Stimulated activated CD4-positive, alpha-beta T cell treated with anti-CD3 and anti-CD28 coated beads, TNF-alpha, amount 100 ng/mL, for 48 hours (primary cell): Measurements from ENCODE around the gene LPIN1.
A peak's percentile ranks its signal among the peaks of the same experiment; 100 is the strongest.
"Not testable (repeated sequence)": the region's sequence is repeated elsewhere in the genome, so short reads cannot be mapped to it uniquely, and the experiment has no call there.

Source experiments
- DNase-seq, 3 donors: peaks; one replicate each; pipeline ENCODE4 v3.0.0-alpha.2; 2020; ENCODE audit warnings: low read depth in 3 of 3

Gene LPIN1

DNA sequence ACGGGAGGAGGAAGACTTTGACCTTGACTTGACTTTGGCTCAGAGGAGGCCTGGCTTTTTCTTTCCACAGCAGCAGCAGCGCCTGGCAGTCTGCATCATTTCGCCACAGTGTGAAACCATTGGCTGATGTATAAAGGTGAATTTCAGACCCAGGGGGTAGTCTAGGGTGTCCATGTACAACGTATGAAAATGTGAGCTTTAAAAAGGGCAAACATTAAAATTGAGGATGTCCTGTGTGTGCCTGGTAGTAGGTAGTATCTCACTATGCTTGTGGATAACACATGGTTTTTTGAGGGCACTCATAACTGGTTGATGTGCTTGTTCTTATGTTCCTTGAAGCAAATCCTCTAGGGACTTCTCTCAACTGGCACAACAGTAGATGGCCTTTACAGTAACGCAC is 86.1 kb downstream of the LPIN1 start:
- no peak for DNase-seq

DNA sequence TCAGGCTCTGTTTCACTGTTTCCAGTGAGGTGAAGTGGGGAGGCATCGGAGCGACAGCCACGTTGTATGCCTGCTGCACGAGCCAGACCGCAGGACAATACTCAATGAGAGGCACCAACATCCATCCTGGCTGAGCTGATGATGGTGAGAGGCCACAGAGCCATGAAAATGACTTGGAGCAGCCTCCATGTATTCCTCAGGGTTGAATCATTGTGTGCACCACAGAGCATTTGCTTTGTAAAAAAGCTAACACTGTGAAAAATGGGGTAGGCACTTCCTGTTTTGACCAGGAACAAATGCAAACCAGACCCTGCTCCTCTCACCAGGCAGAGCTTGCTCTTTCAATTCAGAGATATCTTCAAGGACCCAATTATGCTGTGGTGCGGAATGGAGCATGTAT is 87.2 kb downstream of the LPIN1 start:
- no peak for DNase-seq

DNA sequence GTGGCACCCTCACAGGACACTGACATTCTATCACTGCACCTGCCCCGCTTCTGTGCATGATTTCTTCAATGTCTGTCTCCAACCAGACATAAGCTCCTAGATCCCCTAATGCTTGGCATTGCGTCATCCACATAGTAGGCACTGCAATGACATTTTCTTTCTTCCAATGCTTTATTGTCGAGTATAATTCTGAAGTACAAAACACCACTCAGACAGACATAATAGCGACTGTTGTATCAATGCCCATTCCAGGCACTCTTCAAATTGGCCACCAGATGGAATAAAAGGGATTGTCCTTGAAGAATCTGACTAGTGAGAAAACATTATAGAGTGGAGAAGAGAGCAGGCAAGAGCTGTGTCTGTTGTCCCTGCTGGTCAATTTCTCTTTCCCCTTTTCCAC is 89.0 kb downstream of the LPIN1 start:
- DNase-seq, result no peak

DNA sequence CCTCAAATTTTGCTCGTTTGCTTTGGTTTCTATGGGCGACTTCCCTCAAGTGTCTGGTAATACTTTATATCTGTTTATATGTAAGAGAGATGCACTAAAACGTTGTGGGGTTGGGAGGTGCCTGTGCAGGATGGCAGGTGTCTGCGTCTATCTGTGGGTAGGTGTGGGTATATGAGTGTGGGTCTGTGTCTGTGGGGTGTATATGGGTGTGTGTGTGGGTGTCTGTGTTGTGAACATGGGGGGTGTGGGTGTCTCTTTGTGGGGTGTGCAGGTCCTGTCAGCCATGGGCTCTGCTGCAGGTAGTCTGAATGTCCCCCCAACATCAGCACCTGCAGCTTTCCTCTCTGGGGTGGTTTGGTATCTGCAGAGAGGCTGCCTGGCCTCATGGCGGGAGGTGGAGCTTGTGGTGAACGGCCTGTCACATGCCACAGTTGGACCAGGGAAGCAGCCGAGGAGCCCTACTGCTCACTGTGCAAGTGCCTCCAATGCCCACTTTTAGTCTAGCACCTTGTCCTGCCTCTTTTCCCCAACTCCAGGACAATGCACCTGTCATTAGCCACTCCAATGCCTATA is 90.3 kb downstream of the LPIN1 start:
- no peak for DNase-seq

DNA sequence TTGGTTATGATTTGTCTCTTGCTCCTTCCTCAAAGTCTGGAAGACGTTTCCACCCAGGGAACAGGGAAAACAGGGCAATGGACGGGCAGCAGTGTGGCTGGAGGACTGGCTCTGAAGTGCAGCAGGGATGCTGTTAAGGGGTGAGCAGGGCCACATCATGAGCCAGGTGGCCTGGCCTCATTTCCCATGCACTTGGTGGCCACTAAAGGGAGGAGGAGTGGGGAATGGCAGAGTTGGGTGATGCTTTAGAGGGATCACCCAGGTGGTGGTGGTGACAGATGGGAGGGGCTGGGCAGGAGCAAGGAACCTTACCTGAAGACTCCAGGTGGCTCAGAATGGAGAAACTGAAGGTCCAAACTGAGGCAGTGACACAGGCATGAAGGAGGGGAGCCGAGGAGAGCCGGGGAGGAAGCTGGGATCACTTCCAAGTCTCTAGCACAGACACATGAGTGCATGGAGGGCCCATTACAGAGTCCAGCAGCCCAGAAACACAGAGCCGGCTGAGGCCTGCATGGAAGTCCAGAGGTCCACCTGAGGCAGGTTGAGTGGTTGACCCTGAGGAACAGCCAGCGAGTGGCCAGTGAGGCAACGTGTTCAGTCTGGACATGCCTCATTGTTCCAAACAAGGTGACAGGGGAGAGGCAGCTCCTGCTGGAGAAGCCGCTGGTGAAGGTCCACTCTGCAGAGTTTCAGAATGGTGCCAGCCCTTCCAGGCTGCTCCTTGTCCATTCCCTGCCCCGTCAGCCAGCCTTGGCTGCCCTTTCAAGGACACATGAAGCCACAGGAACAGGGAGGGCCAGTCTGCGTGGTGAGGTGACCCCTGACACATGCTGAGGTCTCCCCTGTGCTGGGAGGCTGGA is 91.7 kb downstream of the LPIN1 start:
- DNase-seq, result no peak

DNA sequence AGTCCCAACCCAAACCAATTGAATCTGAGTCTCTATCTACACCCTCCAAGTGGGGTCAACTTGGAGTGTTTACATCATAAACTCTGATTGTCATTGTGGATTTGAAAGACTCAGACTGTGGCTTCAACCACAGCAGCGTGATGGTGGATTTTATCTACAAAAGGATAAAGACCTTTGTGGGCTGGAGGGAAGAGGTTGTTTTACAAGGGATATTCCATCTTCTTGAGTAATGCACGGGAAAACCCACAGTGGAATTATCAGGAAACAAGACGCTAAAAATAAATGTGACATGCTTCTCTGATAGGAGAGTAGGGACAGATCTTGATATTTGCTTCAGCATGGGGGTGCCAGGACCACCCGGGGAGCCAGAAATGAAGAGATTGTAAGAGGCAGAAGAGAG is 93.5 kb downstream of the LPIN1 start:
- DNase-seq, result no peak

DNA sequence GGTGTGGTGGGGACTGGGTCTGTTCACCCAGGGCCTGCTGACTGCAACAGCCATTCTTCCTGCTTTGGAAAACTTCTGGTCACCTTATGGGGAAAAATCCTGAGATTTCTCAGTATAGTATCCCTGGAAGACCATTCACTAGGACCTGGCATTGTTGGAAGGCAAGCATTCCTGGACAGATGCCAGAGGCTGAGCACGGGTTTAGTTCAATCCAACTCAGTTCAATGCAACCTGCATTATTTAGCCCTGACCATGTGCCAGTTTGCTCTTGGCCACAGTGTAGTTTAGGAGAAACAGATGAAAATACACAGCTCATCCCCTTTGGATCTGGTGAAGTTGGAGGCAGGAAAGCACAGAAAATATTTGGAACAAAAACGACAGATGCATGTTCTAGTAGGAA is 95.9 kb downstream of the LPIN1 start:
- DNase-seq, result no peak

DNA sequence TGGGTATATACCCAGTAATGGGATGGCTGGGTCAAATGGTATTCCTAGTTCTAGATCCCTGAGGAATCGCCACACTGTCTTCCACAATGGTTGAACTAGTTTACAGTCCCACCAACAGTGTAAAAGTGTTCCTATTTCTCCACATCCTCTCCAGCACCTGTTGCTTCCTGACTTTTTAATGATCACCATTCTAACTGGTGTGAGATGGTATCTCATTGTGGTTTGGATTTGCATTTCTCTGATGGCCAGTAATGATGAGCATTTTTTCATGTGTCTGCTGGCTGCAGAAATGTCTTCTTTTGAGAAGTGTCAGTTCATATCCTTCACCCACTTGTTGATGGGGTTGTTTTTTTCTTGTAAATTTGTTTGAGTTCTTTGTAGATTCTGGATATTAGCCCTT is 98.4 kb downstream of the LPIN1 start:
- DNase-seq, result not testable (repeated sequence)

DNA sequence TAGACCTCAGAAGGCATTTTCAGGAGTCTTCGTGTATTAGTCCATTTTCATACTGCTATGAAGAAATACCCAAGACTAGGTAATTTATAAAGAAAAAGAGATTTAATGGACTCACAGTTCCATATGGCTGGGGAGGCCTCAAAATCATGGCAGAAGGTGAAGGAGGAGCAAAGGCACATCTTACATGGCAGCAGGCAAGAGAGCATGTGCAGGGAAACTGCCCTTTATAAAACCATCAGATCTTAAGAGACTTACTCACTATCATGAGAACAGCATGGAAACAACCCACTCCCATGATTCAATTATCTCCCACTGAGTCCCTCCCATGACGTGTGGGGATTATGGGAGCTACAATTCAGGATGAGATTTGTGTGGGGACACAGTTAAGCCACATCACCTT is 101.5 kb downstream of the LPIN1 start:
- not testable (repeated sequence) for DNase-seq

DNA sequence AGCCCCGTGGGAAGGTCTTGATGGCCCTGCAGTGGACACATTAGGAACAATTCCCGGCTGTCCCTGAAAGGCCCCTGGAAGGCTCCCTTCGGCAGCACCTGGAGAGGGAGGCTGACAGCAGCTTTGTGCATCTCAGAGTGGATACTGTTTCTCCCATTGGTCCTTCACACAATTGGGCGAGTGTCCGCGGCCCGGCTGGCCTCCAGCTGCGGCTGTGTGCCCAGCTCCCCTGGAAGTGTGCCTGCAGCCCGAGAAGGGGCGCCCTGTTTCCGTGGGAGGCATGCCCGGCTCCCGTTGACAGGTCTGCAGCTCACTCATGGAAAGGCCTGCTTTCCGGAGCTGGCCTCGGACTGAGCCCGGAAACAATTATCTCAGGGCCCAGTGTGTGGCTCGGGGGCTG is 103.7 kb downstream of the LPIN1 start:
- DNase-seq, result no peak

DNA sequence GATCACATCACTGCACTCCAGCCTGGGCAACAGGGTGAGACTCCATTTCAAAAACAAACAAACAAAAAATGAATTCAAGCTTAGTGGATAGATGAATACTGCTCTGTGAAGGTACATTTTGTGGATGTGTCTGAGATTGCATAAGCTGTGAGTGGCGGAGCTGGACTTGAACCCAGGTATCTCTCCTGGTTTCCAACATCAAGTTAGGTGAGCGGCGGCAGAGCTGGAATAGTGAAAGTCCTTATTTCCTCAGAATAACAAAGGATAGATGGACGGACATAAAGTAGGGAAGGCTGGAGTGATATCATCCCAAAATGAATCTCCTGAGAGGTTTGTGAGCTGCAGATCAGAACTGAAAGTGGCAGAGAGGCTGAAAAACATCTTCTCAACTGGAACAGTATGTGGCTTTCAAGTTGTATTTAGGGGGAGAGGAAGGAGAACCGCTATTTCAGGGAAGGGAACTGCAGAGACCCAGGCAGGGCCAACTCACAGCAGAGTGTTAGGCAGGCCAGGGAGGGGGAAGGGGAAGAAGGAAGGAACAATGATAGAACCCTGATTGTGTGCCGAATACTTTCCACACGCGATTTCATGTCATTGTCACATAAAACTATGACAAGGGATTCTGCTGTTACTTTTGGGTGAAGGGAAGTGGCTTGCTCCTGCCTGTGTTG is 106.2 kb downstream of the LPIN1 start:
- no peak for DNase-seq

DNA sequence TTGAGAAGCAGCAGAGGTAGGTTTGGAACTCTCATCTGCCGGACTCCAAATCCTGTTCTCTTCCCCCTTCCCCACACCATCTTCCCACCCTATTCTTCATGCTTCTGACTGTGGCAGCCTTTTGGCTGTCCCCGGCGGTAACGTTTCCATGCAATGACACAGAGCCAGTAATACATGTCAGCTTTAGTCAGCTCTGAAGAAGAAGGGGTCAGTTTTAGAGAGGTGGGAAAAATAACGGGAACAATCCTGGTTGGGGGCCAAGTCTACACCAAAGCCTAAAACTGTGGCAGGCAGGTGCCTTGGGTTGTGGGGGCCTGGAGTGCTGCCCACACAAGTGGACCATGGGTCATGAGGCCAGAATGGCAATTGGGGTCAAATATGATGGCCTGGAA is 106.8 kb downstream of the LPIN1 start:
- no peak for DNase-seq

DNA sequence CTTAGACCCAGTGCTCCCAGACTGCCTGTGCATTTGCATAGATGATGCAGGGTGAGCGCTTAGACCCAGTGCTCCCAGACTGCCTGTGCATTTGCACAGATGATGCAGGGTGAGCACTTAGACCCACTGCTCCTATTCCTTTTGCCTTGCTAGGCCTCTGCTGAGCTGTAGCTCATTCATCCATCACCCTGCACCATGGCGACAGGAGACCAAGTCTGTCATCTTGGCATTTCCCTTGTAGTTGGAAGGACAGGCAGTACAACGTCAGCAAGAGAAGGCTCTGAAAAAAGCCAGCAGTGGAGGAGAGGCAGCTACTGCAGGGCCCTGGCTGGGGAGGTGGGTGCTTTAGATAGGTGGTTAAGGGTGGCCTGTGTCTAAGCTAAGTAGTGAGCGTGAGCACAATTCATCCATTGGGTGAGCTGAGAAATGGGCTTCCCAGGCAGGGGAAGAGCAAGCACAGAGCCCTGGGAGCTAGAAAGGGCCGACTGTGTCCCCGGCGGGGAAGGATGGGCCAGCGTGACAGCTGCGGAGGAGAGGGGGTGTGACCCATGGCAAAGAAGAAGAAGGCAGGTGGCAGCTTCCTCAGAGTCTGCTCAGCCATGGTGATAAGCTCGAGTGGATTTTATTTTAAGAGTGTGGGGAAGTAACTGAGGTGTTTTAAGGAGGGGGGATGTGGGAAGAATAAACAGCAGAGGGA is 108.8 kb downstream of the LPIN1 start:
- DNase-seq, result no peak

DNA sequence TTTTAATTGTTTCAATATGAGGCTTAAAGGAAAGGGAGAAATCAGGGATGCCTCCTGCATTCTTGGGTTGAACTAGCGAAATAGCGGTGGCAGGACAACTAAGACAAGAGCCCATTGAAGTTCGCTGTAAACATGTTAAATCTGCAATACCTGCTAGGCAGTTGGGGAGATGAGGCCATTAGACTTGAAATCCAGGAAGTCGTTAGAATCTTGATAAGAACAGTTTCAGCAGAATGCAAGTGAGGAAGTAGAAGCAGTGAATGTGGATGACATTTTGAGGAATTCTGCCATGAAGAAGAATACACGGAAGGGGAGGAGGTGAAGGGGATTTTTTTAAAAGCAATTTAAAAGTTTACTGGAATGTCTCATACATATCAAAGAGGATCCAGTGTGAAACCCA is 109.7 kb downstream of the LPIN1 start:
- no peak for DNase-seq

DNA sequence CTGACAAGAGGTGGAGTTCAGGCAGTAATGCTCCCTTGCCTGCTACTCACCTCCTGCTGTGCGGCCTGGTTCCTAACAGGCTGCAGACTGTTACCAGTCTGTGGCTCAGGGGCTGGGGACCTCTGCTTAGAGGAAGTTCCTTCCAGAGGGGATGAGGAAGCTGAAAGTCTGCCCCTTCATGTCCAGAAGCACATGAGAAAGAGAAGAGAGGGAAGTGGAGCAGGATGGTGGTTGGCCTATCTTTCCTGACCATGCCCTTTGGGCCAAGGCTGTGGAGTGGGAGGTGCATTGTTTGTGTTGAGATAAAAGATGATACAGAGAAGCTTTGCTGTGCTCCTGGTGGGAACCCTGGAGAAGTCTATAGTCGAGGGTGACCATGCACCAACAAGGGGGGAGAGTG is 112.5 kb downstream of the LPIN1 start:
- no peak for DNase-seq

DNA sequence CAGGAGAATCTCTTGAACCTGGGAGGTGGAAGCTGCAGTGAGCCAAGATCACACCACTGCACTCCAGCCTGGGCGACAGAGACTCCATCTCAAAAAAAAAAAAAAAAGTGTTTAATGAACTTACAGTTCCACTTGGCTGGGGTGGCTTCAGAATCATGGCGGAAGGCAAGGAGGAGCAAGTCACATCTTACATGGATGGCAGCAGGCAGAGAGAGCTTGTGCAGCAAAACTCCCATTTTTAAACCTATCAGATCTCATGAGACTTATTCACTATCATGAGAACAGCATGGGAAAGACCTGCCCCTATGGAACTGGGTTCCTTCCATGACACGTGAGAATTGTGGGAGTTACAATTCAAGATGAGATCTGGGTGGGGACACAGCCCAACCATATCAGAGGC is 113.5 kb downstream of the LPIN1 start:
- not testable (repeated sequence) for DNase-seq

DNA sequence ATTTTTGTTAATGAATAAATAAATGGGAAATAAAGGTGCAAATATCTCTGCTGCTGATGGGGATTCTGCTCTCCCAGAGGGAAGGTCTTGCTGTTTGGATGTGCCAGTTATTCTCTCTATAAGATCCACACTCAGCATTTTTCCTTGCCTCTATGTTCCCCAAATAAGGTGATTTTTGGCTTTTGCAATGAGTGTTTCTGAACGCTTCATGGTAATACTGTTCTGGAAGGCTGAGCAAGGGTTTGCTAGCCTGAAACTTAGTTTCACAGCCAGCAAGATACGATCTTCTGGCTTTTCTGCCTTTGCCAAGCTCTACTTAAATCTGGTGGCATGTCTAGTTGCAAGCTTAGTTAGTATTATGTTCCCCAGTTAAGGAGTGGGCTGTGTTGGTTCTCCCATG is 114.6 kb downstream of the LPIN1 start:
- no peak for DNase-seq

DNA sequence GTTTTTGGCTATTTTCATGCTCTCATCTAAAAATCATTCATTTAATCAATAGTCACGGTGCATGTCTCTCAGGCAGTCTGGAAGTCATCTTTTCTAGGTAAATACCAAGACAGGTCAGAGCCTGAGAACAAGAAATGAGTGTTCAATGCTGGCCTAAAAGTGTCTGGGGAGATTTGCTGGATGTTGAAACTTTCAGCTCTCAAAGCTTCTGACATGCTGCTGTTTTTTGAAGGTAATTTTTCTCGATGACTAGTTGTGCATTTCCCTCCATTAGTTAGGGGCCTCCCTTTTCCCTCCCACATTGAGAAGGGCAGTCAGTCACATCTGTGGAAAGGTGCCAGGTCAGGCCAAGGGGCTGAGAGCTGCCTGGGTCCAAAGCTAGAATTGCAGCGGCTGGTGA is 115.6 kb downstream of the LPIN1 start:
- DNase-seq, result no peak

DNA sequence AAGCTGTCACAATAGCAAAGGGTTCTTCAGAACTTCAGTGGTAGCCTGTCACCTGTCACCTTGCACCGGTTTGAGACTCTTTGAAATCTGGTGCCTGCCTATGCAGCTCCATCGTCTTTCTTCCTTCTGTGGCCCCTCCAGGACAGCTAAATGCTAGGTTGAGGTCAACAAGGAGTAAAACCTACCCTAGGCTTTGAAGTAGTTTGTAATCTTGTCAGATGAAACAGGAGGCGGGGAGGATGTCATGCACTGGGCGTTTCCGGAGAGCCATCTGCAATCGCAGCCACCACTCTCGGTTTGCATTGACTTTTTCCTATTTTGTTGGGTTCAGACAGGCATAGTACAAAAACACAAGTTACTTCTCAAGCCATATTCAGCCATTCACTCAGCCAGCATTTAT is 116.7 kb downstream of the LPIN1 start:
- no peak for DNase-seq

DNA sequence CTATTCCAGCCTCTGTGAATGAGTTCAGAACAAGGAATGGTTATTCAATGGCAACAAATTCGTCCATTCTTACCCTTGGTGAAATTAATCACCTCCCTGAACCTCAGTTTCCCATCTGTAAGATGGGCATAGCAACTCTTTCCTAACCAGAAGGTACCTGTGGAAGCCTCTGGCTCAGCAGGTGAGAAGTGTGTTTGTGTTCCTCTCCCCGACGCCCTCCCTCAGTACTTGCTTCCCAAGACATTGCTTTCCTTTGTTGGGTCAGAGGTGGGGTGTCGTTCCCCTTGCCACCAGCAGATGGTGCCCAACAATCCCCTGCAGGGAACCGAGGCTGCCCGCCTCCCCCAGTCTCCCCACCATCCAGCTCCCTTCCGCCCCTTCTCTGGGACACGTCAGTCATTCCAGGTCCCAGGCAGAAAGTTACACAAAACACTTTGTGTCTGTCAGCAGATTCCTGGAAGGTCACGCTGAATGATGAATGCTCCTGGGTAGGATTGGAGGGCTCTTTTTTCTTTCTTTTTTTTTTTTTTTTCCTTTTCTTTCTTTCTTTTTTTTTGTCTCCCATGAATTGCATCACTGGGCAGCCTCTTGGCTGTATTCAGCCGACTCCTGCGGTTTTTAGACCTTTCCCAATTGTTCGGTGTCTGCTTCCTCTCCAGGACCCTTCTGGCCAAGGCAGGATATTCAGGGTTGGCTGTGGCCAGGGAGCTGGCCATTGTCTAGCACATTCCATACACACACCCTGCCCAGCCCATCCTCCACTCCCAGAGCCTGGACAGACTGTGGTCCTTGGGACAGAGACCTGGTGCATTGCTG is 117.3 kb downstream of the LPIN1 start:
- peak; percentile 34 to 54 (median 51) for DNase-seq

DNA sequence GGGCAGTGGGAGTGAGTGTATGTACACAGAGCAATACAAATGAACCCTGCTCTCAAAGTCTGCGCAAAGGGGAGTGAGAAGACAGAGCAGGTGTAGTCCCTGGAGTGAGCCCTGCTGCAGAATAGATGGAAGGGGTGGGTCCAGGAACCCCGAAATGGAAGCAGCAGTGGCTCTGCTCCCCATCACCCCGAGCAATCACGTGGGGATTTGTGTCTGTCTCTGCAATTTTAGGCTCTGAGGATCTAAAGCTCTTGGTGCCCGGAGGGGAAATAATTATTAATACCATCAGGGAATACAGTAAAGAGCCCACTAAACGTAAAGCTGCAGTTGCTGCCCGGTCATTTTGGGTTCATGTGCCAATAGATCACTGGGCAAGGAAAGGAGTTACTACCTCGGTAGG is 118.3 kb downstream of the LPIN1 start:
- no peak for DNase-seq

DNA sequence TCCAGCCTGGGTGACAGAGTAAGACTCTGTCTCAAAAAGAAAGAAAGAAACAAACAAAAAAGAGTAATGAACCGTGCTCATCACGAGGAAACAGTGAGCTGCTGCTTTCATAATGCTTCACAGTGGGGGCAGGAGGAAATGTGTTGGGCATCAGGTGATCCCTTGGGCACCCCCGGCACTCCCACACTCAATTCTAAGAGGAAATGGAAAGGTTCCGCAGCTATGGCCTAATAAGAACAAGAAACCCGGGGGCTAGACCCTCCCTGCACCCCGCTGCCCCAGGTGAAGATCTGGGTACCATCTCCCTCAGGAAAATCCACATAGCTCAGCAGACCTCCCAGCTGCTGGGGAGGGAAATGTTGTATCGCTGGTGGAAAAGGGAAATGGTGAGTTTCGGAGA is 118.9 kb downstream of the LPIN1 start:
- no peak for DNase-seq
